Activated CD8-positive, alpha-beta T cell treated with anti-CD3 and anti-CD28 coated beads, Interleukin-2, amount 10 ng/mL, durations not matched to agents 7 days and 5 days (primary cell): Measurements from ENCODE around the gene SP7. TPM values are rescaled to one million over a fixed set of nuclear protein-coding genes. Genes with fewer than 3 reads are reported as not detected.
"Not testable (repeated sequence)": the region's sequence is repeated elsewhere in the genome, so short reads cannot be mapped to it uniquely, and the experiment has no call there.

Experiments used
- ATAC-seq: fragments of 150-1000 bp; cut with Tn5 transposase; one replicate; pipeline ENCODE4 v1.10.0; 2021; ENCODE audit warnings: moderate library complexity
- CTCF ChIA-PET: fragments of 350-600 bp; sonication (Branson Sonifier 250); formaldehyde crosslinking; loops from one replicate; lab custom pipeline; 2021; ENCODE audit warnings: antibody characterized with exemption; lab: Charles Lee
- POLR2A ChIA-PET: fragments of 350-600 bp; sonication (Branson Sonifier 250); formaldehyde crosslinking; loops from one replicate; lab custom pipeline; 2021; ENCODE audit warnings: antibody characterized with exemption; lab: Charles Lee
- DNase-seq: peaks from one replicate; pipeline ENCODE4 v3.0.0-alpha.2; 2020
- H3K27ac Mint-ChIP-seq: one replicate; pipeline ENCODE4 v1.8.0; 2021; ENCODE audit warnings: mild to moderate bottlenecking, mixed read lengths
- H3K27me3 Mint-ChIP-seq: one replicate; pipeline ENCODE4 v1.8.0; 2021; ENCODE audit warnings: low read depth, mixed read lengths
- H3K36me3 Mint-ChIP-seq: one replicate; pipeline ENCODE4 v1.8.0; 2021; ENCODE audit warnings: low read depth, mixed read lengths
- H3K4me1 Mint-ChIP-seq: one replicate; pipeline ENCODE4 v1.8.0; 2021; ENCODE audit warnings: low read depth, mixed read lengths
- H3K4me3 Mint-ChIP-seq: one replicate; pipeline ENCODE4 v1.8.0; 2021; ENCODE audit warnings: mild to moderate bottlenecking, mixed read lengths
- H3K9me3 Mint-ChIP-seq: one replicate; pipeline ENCODE4 v1.8.0; 2022; ENCODE audit warnings: mixed read lengths; ENCODE audit not compliant: insufficient read depth
- total RNA-seq, 2 experiments: library from RNA; stranded (reverse); gene quantifications; one replicate each; pipeline ENCODE4 v1.2.3, GENCODE V29; 2021

The SP7 gene
- total RNA-seq, 2 experiments from 2014 or later, result not detected

DNA sequence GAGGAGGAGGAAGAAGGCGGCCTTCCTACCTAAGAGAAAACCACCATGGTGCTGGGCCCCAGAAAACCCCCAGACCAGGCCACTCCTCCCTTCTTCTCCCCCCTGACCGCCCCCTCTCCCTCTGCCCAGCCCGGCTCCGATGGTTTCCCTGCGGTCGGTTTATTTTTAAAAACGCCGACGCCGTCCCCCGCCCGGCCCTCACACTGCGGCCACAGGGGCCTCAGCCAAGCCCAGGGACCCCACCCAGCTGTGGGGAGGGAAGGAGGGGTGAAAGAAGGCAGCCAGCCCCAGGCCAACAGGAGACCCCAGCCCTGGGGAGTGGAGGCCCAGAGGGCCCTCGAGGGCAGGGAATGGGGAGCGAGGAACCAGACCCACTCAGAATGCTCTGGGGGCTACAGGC lies 3.4 kb downstream of the SP7 start:
- Mint-ChIP-seq H3K36me3 (no peaks in the 10 kb centered on the region), H3K9me3 (no peaks in the 10 kb centered on the region), H3K27ac (no peak overlapping the region), H3K4me3 (no peak overlapping the region), H3K4me1 (peaks cover 9% of the 10 kb centered on the region), H3K27me3 (peaks cover 56% of the 10 kb centered on the region)
- no peak for DNase-seq
- ATAC-seq, result no peak
- ChIA-PET CTCF (interaction anchor here (0.9 to 15.3 kb wide), 6 partner anchors 11 to 166 kb away, joined by 3 to 290 read pairs (median 11); partner anchors contain the start of genes AAAS and MAP3K12), POLR2A (interaction anchor here (1.0 to 1.1 kb wide), 2 partner anchors 11 to 12 kb away, joined by 3 to 4 read pairs; partner anchors contain the start of gene AAAS)

DNA sequence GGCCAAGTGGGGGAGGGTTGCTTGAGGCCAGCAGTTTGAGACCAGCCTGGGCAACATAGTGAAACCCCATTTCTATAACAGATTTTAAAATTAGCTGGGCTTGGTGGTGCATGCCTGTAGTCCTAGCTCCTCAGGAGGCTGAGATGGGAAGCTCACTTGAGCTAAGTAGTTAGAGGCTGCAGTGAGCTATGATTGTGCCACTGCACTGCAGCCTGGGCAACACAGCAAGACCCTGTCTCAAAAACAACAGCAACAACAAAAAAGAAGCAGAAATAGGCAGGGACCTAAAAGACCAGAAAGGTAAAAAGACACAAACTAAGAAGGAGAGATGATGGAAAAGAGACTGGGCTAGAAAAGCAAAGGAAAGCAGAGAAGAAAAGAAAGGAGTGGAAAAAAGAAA lies 3.8 kb downstream of the SP7 start:
- POLR2A ChIA-PET, result interaction anchor here (1.1 kb wide), 1 partner anchor 13 kb away, joined by 3 read pairs; no protein-coding TSS in a partner anchor
- H3K4me1 Mint-ChIP-seq, DNase-seq, ATAC-seq, H3K36me3 Mint-ChIP-seq, H3K4me3 Mint-ChIP-seq, H3K9me3 Mint-ChIP-seq, H3K27ac Mint-ChIP-seq: not testable (repeated sequence)
- CTCF ChIA-PET, result interaction anchor here (1.8 to 15.3 kb wide), 3 partner anchors 11 to 20 kb away, joined by 7 to 290 read pairs (median 19); partner anchors contain the start of gene AAAS
- peaks cover 55% of the 10 kb centered on the region for H3K27me3 Mint-ChIP-seq

DNA sequence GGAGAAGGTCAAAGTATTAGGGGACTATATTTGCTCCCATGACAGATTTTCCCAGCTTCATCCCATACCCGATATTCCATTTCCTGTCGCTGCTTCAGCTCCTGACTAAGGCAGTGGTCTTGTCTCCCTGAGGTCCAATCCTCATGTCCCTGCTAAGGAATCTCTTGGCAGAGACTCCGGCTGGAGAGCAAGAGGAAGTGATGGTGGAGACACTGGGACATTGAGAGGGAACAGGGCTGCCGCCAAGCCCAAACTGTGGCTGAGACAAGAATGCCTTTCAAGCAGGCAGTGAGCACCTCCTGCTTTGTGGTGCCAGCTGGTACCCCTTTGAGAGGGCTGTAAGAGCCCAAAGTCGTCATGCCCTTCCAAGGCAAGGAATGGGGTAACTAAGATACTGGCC lies 5.5 kb downstream of the SP7 start:
- H3K27me3 Mint-ChIP-seq, result peaks cover 41% of the 10 kb centered on the region
- ChIA-PET CTCF (interaction anchor here (0.5 to 15.3 kb wide), 6 partner anchors 9 to 265 kb away, joined by 3 to 290 read pairs (median 4); partner anchors contain the start of gene AAAS), POLR2A (interaction anchor here (1.2 kb wide), 1 partner anchor 124 kb away, joined by 3 read pairs; no protein-coding TSS in a partner anchor)
- H3K36me3 Mint-ChIP-seq, result no peaks in the 10 kb centered on the region
- no peak for DNase-seq
- no peaks in the 10 kb centered on the region for H3K9me3 Mint-ChIP-seq
- H3K27ac Mint-ChIP-seq, result no peak overlapping the region
- no peak for ATAC-seq
- no peak overlapping the region for H3K4me3 Mint-ChIP-seq
- H3K4me1 Mint-ChIP-seq, result peaks cover 9% of the 10 kb centered on the region

DNA sequence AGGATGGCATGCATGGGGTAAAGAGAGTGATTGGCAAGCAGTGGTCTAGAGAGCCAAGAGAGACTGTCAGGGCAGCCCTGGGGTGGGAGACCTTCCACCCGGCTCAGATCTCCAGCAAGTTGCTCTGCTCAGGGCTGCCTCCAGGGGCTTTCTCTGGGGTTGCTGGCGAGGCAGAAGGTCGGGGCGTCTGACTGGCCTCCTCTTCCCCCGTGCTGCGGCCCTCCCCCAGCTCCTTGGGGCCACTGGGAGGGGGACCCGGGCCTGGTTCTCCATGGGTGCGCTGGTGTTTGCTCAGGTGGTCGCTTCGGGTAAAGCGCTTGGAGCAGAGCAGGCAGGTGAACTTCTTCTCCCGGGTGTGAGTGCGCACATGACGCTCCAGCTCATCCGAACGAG lies 8.1 kb downstream of the SP7 start:
- H3K36me3 Mint-ChIP-seq, result no peaks in the 10 kb centered on the region
- DNase-seq (no peak), ATAC-seq (no peak)
- H3K9me3 Mint-ChIP-seq, result no peaks in the 10 kb centered on the region
- ChIA-PET POLR2A (interaction anchor here (0.7 to 2.0 kb wide), 3 partner anchors 15 to 21 kb away, joined by 4 to 5 read pairs (median 5); no protein-coding TSS in a partner anchor), CTCF (interaction anchor here (1.3 to 15.3 kb wide), 7 partner anchors 9 to 118 kb away, joined by 3 to 290 read pairs (median 4); no protein-coding TSS in a partner anchor)
- no peak overlapping the region for H3K27ac Mint-ChIP-seq
- peaks cover 20% of the 10 kb centered on the region for H3K4me1 Mint-ChIP-seq
- H3K4me3 Mint-ChIP-seq, result no peak overlapping the region
- H3K27me3 Mint-ChIP-seq, result peaks cover 22% of the 10 kb centered on the region

DNA sequence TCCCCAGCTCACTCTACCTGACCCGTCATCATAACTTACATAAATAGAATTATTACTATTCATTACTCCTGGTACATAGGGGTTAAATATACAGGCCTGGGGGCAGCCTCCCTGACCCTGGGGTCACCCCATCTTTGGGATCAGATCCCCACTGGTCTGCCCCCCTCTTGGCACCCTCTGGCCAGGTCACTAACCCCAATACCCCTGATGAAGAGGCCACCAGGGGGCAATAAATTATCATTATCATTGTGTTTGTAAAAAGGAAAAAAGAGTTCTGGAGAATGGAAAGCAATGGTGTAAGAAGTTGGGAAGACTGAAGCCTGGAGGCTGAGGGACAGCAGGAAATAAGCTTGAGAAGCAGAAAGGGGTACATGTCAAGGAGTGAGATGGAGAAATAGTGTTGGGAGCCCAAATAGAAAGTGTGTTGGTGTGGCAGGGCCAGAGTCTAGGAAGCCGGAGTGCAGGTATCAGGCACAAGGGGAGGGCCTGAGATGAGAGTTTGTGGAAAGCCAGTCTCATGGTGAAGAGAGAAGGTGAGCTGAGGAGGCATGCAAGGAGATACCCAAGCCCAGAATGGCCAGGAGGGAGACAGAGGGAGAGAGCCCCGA lies 8.6 kb downstream of the SP7 start:
- CTCF ChIA-PET, result interaction anchor here (0.7 to 15.3 kb wide), 9 partner anchors 8 to 117 kb away, joined by 3 to 290 read pairs (median 4); no protein-coding TSS in a partner anchor
- DNase-seq, result no peak

DNA sequence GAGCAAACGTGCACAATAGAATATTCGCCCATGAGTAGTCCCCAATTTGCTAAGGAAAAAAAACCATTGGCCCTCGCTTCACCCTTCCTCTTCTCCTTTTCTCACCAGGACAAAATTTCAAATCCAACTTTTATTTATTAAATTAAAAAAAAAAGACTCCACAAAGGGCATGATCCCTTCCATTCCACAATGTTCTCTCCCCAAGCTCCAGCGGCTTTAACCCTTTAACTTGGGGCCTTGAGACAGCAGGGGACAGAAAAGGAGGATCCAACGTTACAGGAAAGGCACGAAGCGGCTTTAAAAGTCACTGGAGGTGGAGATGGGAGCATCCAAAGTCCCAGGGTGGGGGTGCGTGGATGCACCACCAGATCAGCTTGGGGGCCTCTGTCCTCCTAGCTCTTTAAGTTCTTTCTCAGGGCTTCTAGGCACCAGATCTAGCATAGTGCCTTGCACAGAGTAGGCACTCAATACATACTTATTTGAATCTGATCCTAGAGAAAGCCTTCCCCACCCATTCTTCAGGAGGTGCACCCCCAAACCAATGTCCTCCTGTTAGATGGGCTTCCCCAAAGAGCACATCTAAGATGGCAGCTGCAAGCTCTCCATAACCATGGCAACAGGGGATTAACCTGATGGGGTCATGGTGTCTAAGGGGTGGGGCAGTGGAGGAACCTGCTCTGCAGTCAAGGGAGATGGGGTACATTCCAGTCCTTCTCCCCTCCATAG lies 9.5 kb downstream of the SP7 start:
- H3K27ac Mint-ChIP-seq, result peak overlapping the region; percentile 74
- peaks cover 17% of the 10 kb centered on the region for H3K27me3 Mint-ChIP-seq
- ChIA-PET CTCF (interaction anchor here (0.7 to 15.3 kb wide), 8 partner anchors 8 to 182 kb away, joined by 3 to 290 read pairs (median 4); no protein-coding TSS in a partner anchor), POLR2A (interaction anchor here (0.8 to 4.1 kb wide), 4 partner anchors 17 to 53 kb away, joined by 4 to 38 read pairs (median 5); partner anchors contain the start of gene SP1)
- H3K36me3 Mint-ChIP-seq, result no peaks in the 10 kb centered on the region
- H3K4me3 Mint-ChIP-seq, result peak overlapping the region; percentile 72
- H3K9me3 Mint-ChIP-seq, result no peaks in the 10 kb centered on the region
- ATAC-seq (no peak), DNase-seq (no peak)
- peaks cover 31% of the 10 kb centered on the region for H3K4me1 Mint-ChIP-seq

More for the DNA sequence above, 8.6 kb downstream of the SP7 start:
- POLR2A ChIA-PET, result interaction anchor here (0.7 to 2.0 kb wide), 5 partner anchors 16 to 52 kb away, joined by 4 to 5 read pairs (median 5); partner anchors contain the start of gene SP1
- no peak for ATAC-seq
- Mint-ChIP-seq H3K27ac (no peak overlapping the region), H3K9me3 (no peaks in the 10 kb centered on the region), H3K4me1 (peaks cover 25% of the 10 kb centered on the region), H3K27me3 (peaks cover 22% of the 10 kb centered on the region), H3K36me3 (no peaks in the 10 kb centered on the region), H3K4me3 (no peak overlapping the region)

DNA sequence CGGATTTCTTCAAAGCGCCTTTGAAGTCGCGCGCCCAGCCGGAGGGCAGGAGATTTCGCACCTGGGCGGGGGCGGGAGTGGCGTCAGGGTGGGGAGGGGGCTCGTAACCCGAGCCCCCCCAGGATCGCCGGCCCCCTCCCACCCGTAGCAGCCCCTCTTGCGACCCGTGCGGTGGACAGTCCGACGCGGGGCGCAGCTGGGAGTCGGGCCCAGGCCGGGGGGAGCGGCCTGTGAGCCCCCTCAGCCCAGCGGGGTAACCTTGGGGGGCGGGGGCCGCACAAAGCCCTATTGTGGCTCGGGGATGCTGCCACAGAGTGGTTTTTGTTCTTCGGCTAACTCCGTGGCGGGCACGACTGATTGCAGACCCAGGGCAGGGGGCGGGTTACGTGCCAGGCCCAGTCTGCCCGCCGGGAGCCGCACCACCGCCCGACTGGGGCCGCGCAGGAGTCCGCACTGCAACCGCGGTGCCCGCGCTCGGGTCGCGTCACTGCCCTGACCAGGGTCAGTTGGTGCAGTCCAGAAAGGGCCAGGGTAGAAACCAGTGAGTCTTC lies 10.6 kb downstream of the SP7 start:
- ATAC-seq (no peak), DNase-seq (peak; percentile 43)
- ChIA-PET CTCF (interaction anchor here (0.7 to 15.3 kb wide), 15 partner anchors 20 to 184 kb away, joined by 3 to 290 read pairs (median 6); partner anchors contain the start of gene ESPL1), POLR2A (interaction anchor here (0.5 to 4.1 kb wide), 9 partner anchors 19 to 144 kb away, joined by 3 to 38 read pairs (median 3); partner anchors contain the start of genes CSAD, ITGB7, PRR13 and SP1)
- Mint-ChIP-seq H3K9me3 (no peaks in the 10 kb centered on the region), H3K4me3 (peak overlapping the region; percentile 84), H3K27me3 (peaks cover 13% of the 10 kb centered on the region), H3K4me1 (peaks cover 41% of the 10 kb centered on the region), H3K27ac (peak overlapping the region; percentile 98), H3K36me3 (no peaks in the 10 kb centered on the region)

DNA sequence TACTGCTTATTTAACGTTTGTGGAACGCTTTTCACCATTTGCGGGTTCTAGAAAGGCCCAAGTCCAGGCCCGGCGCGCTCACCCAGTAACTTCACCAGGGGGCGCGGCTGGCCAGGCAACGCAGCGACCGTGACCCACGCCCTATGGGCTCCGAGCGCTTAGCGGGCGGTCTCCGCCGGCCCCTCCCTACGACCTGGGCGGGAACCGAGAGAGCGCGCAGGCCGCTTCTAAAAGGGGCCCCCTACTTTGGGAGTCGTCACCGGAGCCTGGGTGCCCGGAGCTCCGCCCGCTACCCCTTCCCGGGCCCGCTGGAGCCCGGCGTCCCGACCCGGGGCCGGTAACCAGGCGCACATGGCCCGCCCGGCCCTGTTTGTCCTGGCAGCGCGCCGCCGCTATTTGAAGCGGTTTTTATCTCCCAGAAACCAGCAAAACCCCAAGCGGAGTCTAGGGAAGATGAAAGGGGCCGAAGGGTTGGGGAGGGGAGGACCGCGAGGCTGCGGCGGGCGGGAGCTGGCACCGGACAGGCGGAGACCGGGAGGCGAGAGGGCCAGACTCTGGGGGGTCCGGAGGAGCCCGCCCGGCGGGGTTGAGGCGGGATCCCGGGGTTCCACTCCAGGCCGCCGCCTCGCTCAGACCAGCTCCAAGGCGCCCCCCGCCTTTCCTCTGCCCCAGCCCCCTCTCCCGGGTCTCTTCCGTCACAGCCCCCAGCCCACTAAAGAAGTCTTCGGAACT lies 11.2 kb downstream of the SP7 start:
- DNase-seq (peak; percentile 93), ATAC-seq (peak; percentile 74)
- Mint-ChIP-seq H3K9me3 (no peaks in the 10 kb centered on the region), H3K36me3 (no peaks in the 10 kb centered on the region), H3K27ac (peak overlapping the region; percentile 98), H3K27me3 (peaks cover 10% of the 10 kb centered on the region), H3K4me1 (peaks cover 47% of the 10 kb centered on the region), H3K4me3 (peak overlapping the region; percentile 84)
- ChIA-PET CTCF (interaction anchor here (0.7 to 15.3 kb wide), 17 partner anchors 21 to 184 kb away, joined by 3 to 290 read pairs (median 8); partner anchors contain the start of genes ESPL1, MYG1 and PFDN5), POLR2A (interaction anchor here (0.5 to 4.1 kb wide), 14 partner anchors 11 to 279 kb away, joined by 3 to 38 read pairs (median 4); partner anchors contain the start of genes CSAD, ITGB7, MYG1 and PRR13)

DNA sequence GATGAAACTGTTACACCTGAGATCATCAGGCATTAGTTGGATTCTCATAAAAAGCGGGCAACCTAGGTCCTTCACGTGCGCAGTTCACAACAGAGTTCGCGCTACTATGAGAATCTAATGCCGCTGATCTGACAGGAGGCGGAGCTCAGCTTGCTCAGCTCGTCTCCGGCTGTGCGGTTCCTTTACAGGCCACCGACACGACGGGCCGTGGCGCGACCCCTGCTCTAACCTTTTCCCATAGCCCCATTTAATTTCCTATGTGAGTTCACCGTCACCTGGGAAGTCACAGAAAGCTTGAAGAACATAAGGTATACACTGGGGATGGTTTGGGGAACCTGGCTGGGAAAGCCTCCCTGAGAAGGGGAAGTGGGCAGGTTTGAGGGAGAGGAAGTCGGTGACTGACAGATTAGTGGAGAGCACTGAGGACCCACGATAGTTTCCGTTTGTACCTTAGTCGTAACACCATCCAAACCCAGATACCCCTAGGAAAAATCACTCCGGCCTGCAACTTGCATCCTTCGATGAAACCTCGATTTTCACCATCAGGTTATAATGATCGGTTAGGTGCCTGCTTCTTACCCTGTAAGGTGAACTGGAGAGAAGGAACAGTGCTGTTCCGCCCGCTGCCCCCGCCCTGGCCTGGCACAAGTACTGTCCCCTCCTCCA lies 11.9 kb downstream of the SP7 start:
- ChIA-PET POLR2A (interaction anchor here (0.6 to 4.1 kb wide), 11 partner anchors 11 to 279 kb away, joined by 3 to 38 read pairs (median 4); partner anchors contain the start of genes CSAD, MYG1, PRR13 and SP1), CTCF (interaction anchor here (0.6 to 15.3 kb wide), 26 partner anchors 11 to 352 kb away, joined by 3 to 290 read pairs (median 5); partner anchors contain the start of genes ATP5MC2, ESPL1, MYG1 and PFDN5)
- Mint-ChIP-seq H3K9me3 (no peaks in the 10 kb centered on the region), H3K4me3 (peak overlapping the region; percentile 84), H3K27me3 (peaks cover 8% of the 10 kb centered on the region), H3K36me3 (peaks cover 2% of the 10 kb centered on the region), H3K4me1 (peaks cover 48% of the 10 kb centered on the region), H3K27ac (peak overlapping the region; percentile 98)
- peak; percentile 38 for ATAC-seq
- peak; percentile 80 for DNase-seq
